ENCODE measurements around the gene LPP.

DNA sequence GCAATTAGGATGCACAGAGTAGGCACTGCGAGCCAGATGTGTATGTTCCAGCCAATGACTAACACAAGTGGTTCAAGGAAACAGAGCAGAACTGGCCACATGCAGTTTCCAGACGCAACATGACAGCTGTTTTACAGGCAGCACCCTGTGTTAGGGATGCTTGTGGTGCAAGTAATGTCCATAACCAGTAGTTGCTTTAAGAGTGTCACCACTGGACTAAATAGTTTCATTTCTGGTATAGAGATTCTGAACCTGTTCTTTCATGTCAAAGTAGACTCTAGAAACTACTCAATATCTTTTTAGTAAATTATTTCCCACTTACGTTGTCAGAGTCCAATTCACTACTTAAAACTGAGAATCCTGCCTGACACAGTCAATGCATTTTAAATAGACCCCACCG lies 14.5 kb upstream of the LPP start:
- TF ChIP-seq CTCF (IDR thresholded peaks at IDR 0.05; ENCODE audit: low read length) (no peak), EZH2 (IDR thresholded peaks at IDR 0.05; ENCODE audit: borderline replicate concordance, low read length) (no peak)
